ENCODE data around the gene DHX38.

DHX38 gene

DNA sequence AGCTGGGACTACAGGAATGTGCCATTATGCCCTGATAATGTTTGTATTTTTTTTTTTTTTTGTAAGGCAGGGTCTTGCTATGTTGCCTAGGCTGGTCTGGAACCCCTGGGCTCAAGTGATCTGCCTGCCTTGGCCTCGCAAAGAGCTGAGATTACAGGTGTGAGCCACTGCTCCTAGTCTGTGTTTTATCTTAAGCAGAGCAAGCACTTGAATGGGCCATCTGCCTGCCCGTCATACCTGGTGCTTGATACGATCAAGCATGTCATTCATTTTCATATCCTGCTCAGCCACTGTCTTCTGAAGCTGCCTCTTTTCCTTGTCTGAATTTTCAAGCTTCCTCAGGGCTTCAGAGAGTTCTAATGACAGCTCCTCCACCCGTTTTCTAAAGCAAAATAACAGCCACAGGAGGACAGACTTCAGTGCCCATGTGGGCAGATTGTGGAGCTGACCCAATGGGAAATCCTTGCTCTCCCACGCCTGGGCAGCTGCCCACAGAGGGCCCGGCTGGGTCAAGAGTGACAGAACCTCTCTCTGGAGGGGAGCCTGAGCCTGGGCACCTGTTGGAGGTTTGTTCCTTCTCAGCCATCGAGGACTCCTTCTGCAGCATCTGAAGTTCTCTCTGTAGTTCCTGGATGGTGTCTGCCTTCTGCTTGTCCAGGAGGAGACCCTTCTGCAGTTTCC lies 36.5 kb downstream of the DHX38 start:
- no peak overlapping the region for H3K4me2 ChIP-seq (ENCODE audit: low read length)
- H3K9me3 ChIP-seq (ENCODE audit: insufficient read depth, low read depth, low read length): no peaks in the 10 kb centered on the region
- no peaks in the 10 kb centered on the region for H3K27me3 ChIP-seq (ENCODE audit: insufficient read depth, low read length)
- H2AK5ac ChIP-seq (ENCODE audit: low read length): no peak overlapping the region
- H4K8ac ChIP-seq (ENCODE audit: low read depth, low read length): no peak overlapping the region
- no peak overlapping the region for H2BK5ac ChIP-seq (ENCODE audit: low read depth, low read length, poor library complexity)
- no peak overlapping the region for H3K23ac ChIP-seq (ENCODE audit: low read length)
- no peak overlapping the region for H2AFZ ChIP-seq (ENCODE audit: insufficient read depth, low read length, poor library complexity)
- H3K4ac ChIP-seq (ENCODE audit: low read depth, low read length): no peak overlapping the region
- no peak overlapping the region for H2BK120ac ChIP-seq (ENCODE audit: insufficient read depth, low read length, poor library complexity)
- no peaks in the 10 kb centered on the region for H3K79me2 ChIP-seq (ENCODE audit: control insufficient read depth, insufficient read depth, low read length, poor library complexity)
- H4K91ac ChIP-seq (ENCODE audit: low read depth, low read length): no peak overlapping the region
- no peaks in the 10 kb centered on the region for H3K4me1 ChIP-seq (ENCODE audit: control insufficient read depth in 1 of 2, insufficient read depth in 2 of 2, low read length in 2 of 2)
- H3K27ac ChIP-seq (ENCODE audit: low read depth, low read length): no peak overlapping the region
- no CpG with 5 or more reads among the region's 7 CpGs for WGBS (ENCODE audit: extremely low coverage, insufficient coverage, insufficient read length)
- H3K14ac ChIP-seq (ENCODE audit: low read length): no peak overlapping the region
- H2BK12ac ChIP-seq (ENCODE audit: low read length): no peak overlapping the region
- H3K79me1 ChIP-seq (ENCODE audit: low read length): no peaks in the 10 kb centered on the region
- no peak overlapping the region for H3K18ac ChIP-seq (ENCODE audit: low read length)
- H3K9ac ChIP-seq (ENCODE audit: low read length): no peak overlapping the region
- H3K4me3 ChIP-seq (ENCODE audit: low read depth, low read length): no peak overlapping the region
- DNase-seq: peak; percentile 43 to 73
- H3K36me3 ChIP-seq (ENCODE audit: control insufficient read depth in 1 of 2, insufficient read depth in 2 of 2, low read length in 2 of 2): no peaks in the 10 kb centered on the region
- H4K12ac ChIP-seq (ENCODE audit: low read depth, low read length): no peak overlapping the region

DNA sequence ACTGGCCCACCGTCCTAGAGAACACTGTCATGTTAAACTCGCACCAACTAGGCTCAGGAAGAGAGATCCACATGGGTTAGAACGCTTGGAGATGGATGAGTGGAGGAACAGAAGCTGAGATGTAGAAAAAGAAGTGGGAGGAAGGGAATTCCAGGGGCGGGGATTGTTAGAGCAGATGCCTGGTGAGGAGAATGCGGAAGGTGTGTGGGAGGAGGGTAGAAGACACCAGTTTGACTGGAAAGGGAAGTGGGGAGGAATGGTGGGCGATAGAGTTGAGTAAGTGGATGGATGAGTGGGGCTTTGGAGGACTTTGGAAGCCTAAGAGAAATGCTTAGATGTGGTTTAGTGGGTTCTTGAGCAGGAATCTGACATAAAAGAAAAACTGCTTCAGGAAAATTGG lies 37.4 kb downstream of the DHX38 start:
- DNase-seq: peak in 1 of 2 donors; percentile 26
- Histone ChIP-seq H3K9me3 (ENCODE audit: insufficient read depth, low read depth, low read length) (no peaks in the 10 kb centered on the region), H4K91ac (ENCODE audit: low read depth, low read length) (no peak overlapping the region), H2BK12ac (ENCODE audit: low read length) (no peak overlapping the region), H2AK5ac (ENCODE audit: low read length) (no peak overlapping the region), H3K4me2 (ENCODE audit: low read length) (no peak overlapping the region), H3K27ac (ENCODE audit: low read depth, low read length) (no peak overlapping the region), H3K14ac (ENCODE audit: low read length) (no peak overlapping the region), H2BK5ac (ENCODE audit: low read depth, low read length, poor library complexity) (no peak overlapping the region), H3K27me3 (ENCODE audit: insufficient read depth, low read length) (no peaks in the 10 kb centered on the region), H3K4ac (ENCODE audit: low read depth, low read length) (no peak overlapping the region), H3K36me3 (ENCODE audit: control insufficient read depth in 1 of 2, insufficient read depth in 2 of 2, low read length in 2 of 2) (no peaks in the 10 kb centered on the region), H3K9ac (ENCODE audit: low read length) (no peak overlapping the region), H4K12ac (ENCODE audit: low read depth, low read length) (no peak overlapping the region), H3K4me3 (ENCODE audit: low read depth, low read length) (no peak overlapping the region), H3K79me1 (ENCODE audit: low read length) (no peaks in the 10 kb centered on the region), H2BK120ac (ENCODE audit: insufficient read depth, low read length, poor library complexity) (no peak overlapping the region), H3K79me2 (ENCODE audit: control insufficient read depth, insufficient read depth, low read length, poor library complexity) (no peaks in the 10 kb centered on the region), H3K4me1 (ENCODE audit: control insufficient read depth in 1 of 2, insufficient read depth in 2 of 2, low read length in 2 of 2) (no peaks in the 10 kb centered on the region), H4K8ac (ENCODE audit: low read depth, low read length) (no peak overlapping the region), H3K18ac (ENCODE audit: low read length) (no peak overlapping the region), H3K23ac (ENCODE audit: low read length) (no peak overlapping the region), H2AFZ (ENCODE audit: insufficient read depth, low read length, poor library complexity) (no peak overlapping the region)
- WGBS (ENCODE audit: extremely low coverage, insufficient coverage, insufficient read length): 100% methylated on average over 1 of the region's 6 CpGs

DNA sequence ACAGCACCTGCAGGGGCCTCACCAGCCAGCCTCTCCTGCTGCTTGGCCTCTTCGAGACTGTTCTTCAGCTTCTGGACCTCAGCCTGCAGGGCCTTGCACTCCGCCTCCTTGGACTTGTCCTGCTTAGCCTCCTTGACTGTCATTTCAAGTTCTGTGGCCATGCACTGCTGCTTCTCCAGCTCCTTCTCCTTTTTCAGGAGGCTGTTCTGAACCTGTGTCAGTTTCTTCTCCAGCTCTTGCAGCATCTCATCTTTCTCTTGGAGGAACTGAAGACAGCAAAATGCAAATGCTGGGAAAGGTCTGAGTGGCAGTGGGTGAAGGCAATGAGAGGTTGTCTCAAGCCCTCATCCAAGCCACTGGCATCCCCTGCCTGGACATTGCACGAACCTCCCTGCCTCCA lies 39.1 kb downstream of the DHX38 start:
- H2AFZ ChIP-seq (ENCODE audit: insufficient read depth, low read length, poor library complexity): no peak overlapping the region
- H3K4me2 ChIP-seq (ENCODE audit: low read length): no peak overlapping the region
- H3K4me1 ChIP-seq (ENCODE audit: control insufficient read depth in 1 of 2, insufficient read depth in 2 of 2, low read length in 2 of 2): no peaks in the 10 kb centered on the region
- H3K27ac ChIP-seq (ENCODE audit: low read depth, low read length): no peak overlapping the region
- H3K9me3 ChIP-seq (ENCODE audit: insufficient read depth, low read depth, low read length): no peaks in the 10 kb centered on the region
- DNase-seq: no peak
- no peak overlapping the region for H3K4me3 ChIP-seq (ENCODE audit: low read depth, low read length)
- no peak overlapping the region for H2BK12ac ChIP-seq (ENCODE audit: low read length)
- no peak overlapping the region for H4K91ac ChIP-seq (ENCODE audit: low read depth, low read length)
- no peak overlapping the region for H3K18ac ChIP-seq (ENCODE audit: low read length)
- H3K27me3 ChIP-seq (ENCODE audit: insufficient read depth, low read length): no peaks in the 10 kb centered on the region
- H4K8ac ChIP-seq (ENCODE audit: low read depth, low read length): no peak overlapping the region
- no CpG with 5 or more reads among the region's 3 CpGs for WGBS (ENCODE audit: extremely low coverage, insufficient coverage, insufficient read length)
- H3K9ac ChIP-seq (ENCODE audit: low read length): no peak overlapping the region
- no peak overlapping the region for H2AK5ac ChIP-seq (ENCODE audit: low read length)
- no peaks in the 10 kb centered on the region for H3K36me3 ChIP-seq (ENCODE audit: control insufficient read depth in 1 of 2, insufficient read depth in 2 of 2, low read length in 2 of 2)
- no peak overlapping the region for H2BK120ac ChIP-seq (ENCODE audit: insufficient read depth, low read length, poor library complexity)
- H3K14ac ChIP-seq (ENCODE audit: low read length): no peak overlapping the region
- H3K79me2 ChIP-seq (ENCODE audit: control insufficient read depth, insufficient read depth, low read length, poor library complexity): no peaks in the 10 kb centered on the region
- no peak overlapping the region for H4K12ac ChIP-seq (ENCODE audit: low read depth, low read length)
- H3K23ac ChIP-seq (ENCODE audit: low read length): no peak overlapping the region
- no peak overlapping the region for H3K4ac ChIP-seq (ENCODE audit: low read depth, low read length)
- no peak overlapping the region for H2BK5ac ChIP-seq (ENCODE audit: low read depth, low read length, poor library complexity)
- no peaks in the 10 kb centered on the region for H3K79me1 ChIP-seq (ENCODE audit: low read length)

DNA sequence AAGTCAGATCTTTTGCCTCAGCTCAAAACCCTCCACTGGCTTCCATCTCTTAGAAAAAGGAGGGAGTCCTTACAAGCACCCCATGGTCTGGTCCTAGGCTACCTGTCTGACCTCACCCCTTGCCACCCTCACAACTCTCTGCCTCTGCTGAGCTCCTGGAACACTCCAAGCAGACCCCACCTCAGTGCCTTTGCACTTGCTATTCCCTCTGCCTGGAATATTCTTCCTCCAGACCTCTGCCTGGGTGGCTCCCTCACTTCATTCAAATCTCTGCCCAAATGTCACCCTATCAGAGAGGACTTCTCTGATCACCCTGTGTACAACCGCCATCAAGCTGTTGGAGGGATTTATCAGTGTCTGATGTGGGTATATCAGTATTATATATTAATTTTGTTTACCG lies 40.9 kb downstream of the DHX38 start:
- Histone ChIP-seq H3K4me2 (ENCODE audit: low read length) (no peak overlapping the region), H2BK5ac (ENCODE audit: low read depth, low read length, poor library complexity) (no peak overlapping the region), H3K27me3 (ENCODE audit: insufficient read depth, low read length) (no peaks in the 10 kb centered on the region), H3K36me3 (ENCODE audit: control insufficient read depth in 1 of 2, insufficient read depth in 2 of 2, low read length in 2 of 2) (no peaks in the 10 kb centered on the region), H3K4me3 (ENCODE audit: low read depth, low read length) (no peak overlapping the region), H3K4ac (ENCODE audit: low read depth, low read length) (no peak overlapping the region), H4K8ac (ENCODE audit: low read depth, low read length) (no peak overlapping the region), H3K9ac (ENCODE audit: low read length) (no peak overlapping the region), H3K18ac (ENCODE audit: low read length) (no peak overlapping the region), H4K91ac (ENCODE audit: low read depth, low read length) (no peak overlapping the region), H3K14ac (ENCODE audit: low read length) (no peak overlapping the region), H3K9me3 (ENCODE audit: insufficient read depth, low read depth, low read length) (no peaks in the 10 kb centered on the region), H3K79me2 (ENCODE audit: control insufficient read depth, insufficient read depth, low read length, poor library complexity) (no peaks in the 10 kb centered on the region), H2BK12ac (ENCODE audit: low read length) (no peak overlapping the region), H2AFZ (ENCODE audit: insufficient read depth, low read length, poor library complexity) (no peak overlapping the region), H2BK120ac (ENCODE audit: insufficient read depth, low read length, poor library complexity) (no peak overlapping the region), H3K27ac (ENCODE audit: low read depth, low read length) (no peak overlapping the region), H3K79me1 (ENCODE audit: low read length) (no peaks in the 10 kb centered on the region), H3K4me1 (ENCODE audit: control insufficient read depth in 1 of 2, insufficient read depth in 2 of 2, low read length in 2 of 2) (no peaks in the 10 kb centered on the region), H2AK5ac (ENCODE audit: low read length) (no peak overlapping the region), H4K12ac (ENCODE audit: low read depth, low read length) (no peak overlapping the region), H3K23ac (ENCODE audit: low read length) (no peak overlapping the region)
- DNase-seq: no peak
- WGBS (ENCODE audit: extremely low coverage, insufficient coverage, insufficient read length): no CpG with 5 or more reads among the region's 2 CpGs
